ENCODE results near the gene SH3RF3.

SH3RF3 gene

DNA sequence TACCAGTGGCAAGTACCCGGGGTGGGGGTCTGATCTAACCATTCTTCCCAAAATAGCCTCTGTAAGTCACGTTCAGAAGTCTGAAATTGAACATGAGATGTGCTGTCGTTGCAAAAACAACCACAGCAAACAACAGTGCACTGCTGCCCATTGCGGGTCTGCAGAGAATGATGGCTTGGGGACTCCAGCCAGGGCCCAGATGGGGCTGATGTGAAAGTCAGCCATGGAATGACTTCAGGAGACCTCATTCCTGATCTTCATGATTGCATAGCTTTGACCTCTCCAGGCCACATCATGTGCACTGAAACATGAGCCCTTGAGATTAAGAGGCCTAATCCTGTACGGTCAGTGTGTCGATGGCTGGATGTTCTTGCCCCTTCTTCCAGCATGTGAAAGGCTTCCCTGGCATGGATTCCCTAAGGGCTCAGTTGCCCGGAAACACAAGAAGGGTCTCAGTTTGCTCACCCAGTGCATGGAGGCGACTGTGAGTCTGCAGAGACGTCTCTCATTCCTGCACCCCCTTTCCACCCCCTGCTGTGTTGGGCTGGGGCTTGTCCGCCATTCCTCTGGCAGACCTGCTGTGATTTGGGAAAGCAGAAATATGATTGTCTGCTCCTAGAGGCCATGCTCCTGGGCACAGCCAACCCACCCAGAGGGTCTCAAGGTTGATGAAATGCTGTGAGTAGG is 293.2 kb downstream of the SH3RF3 start:
- ATAC-seq = no peak
- TF ChIP-seq, protein P1, sequence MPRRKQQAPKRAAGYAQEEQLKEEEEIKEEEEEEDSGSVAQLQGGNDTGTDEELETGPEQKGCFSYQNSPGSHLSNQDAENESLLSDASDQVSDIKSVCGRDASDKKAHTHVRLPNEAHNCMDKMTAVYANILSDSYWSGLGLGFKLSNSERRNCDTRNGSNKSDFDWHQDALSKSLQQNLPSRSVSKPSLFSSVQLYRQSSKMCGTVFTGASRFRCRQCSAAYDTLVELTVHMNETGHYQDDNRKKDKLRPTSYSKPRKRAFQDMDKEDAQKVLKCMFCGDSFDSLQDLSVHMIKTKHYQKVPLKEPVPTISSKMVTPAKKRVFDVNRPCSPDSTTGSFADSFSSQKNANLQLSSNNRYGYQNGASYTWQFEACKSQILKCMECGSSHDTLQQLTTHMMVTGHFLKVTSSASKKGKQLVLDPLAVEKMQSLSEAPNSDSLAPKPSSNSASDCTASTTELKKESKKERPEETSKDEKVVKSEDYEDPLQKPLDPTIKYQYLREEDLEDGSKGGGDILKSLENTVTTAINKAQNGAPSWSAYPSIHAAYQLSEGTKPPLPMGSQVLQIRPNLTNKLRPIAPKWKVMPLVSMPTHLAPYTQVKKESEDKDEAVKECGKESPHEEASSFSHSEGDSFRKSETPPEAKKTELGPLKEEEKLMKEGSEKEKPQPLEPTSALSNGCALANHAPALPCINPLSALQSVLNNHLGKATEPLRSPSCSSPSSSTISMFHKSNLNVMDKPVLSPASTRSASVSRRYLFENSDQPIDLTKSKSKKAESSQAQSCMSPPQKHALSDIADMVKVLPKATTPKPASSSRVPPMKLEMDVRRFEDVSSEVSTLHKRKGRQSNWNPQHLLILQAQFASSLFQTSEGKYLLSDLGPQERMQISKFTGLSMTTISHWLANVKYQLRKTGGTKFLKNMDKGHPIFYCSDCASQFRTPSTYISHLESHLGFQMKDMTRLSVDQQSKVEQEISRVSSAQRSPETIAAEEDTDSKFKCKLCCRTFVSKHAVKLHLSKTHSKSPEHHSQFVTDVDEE (CRISPR knock-in tag; IDR thresholded peaks at IDR 0.05) = no peak
- TF ChIP-seq, protein P2, sequence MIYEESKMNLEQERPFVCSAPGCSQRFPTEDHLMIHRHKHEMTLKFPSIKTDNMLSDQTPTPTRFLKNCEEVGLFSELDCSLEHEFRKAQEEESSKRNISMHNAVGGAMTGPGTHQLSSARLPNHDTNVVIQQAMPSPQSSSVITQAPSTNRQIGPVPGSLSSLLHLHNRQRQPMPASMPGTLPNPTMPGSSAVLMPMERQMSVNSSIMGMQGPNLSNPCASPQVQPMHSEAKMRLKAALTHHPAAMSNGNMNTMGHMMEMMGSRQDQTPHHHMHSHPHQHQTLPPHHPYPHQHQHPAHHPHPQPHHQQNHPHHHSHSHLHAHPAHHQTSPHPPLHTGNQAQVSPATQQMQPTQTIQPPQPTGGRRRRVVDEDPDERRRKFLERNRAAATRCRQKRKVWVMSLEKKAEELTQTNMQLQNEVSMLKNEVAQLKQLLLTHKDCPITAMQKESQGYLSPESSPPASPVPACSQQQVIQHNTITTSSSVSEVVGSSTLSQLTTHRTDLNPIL (CRISPR knock-in tag; IDR thresholded peaks at IDR 0.05; ENCODE audit: low read depth) = no peak
- TF ChIP-seq ZNF70 (CRISPR knock-in tag; IDR thresholded peaks at IDR 0.05) (no peak), ZC3H10 (CRISPR knock-in tag; IDR thresholded peaks at IDR 0.05) (no peak), ZFP3 (CRISPR knock-in tag; IDR thresholded peaks at IDR 0.05) (no peak), SNAI2 (CRISPR knock-in tag; IDR thresholded peaks at IDR 0.05) (no peak), OSR1 (CRISPR knock-in tag; IDR thresholded peaks at IDR 0.05) (no peak), GLIS3 (CRISPR knock-in tag; IDR thresholded peaks at IDR 0.05) (no peak), ZFP30 (CRISPR knock-in tag; IDR thresholded peaks at IDR 0.05) (no peak), ESRRG (CRISPR knock-in tag; IDR thresholded peaks at IDR 0.05) (no peak), RARB (CRISPR knock-in tag; IDR thresholded peaks at IDR 0.05) (no peak), ISL1 (CRISPR knock-in tag; IDR thresholded peaks at IDR 0.05) (no peak), CSDC2 (CRISPR knock-in tag; IDR thresholded peaks at IDR 0.05) (no peak), TCF4 (CRISPR knock-in tag; IDR thresholded peaks at IDR 0.05; ENCODE audit: borderline replicate concordance) (no peak), PPARA (CRISPR knock-in tag; IDR thresholded peaks at IDR 0.05; ENCODE audit: borderline replicate concordance) (no peak), TOX (CRISPR knock-in tag; IDR thresholded peaks at IDR 0.05; ENCODE audit: borderline replicate concordance) (no peak), ZNF8 (CRISPR knock-in tag; IDR thresholded peaks at IDR 0.05) (no peak)
- TF ChIP-seq, protein P3, sequence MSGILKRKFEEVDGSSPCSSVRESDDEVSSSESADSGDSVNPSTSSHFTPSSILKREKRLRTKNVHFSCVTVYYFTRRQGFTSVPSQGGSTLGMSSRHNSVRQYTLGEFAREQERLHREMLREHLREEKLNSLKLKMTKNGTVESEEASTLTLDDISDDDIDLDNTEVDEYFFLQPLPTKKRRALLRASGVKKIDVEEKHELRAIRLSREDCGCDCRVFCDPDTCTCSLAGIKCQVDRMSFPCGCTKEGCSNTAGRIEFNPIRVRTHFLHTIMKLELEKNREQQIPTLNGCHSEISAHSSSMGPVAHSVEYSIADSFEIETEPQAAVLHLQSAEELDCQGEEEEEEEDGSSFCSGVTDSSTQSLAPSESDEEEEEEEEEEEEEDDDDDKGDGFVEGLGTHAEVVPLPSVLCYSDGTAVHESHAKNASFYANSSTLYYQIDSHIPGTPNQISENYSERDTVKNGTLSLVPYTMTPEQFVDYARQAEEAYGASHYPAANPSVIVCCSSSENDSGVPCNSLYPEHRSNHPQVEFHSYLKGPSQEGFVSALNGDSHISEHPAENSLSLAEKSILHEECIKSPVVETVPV (CRISPR knock-in tag; IDR thresholded peaks at IDR 0.05) = no peak
- TF ChIP-seq, protein P4, sequence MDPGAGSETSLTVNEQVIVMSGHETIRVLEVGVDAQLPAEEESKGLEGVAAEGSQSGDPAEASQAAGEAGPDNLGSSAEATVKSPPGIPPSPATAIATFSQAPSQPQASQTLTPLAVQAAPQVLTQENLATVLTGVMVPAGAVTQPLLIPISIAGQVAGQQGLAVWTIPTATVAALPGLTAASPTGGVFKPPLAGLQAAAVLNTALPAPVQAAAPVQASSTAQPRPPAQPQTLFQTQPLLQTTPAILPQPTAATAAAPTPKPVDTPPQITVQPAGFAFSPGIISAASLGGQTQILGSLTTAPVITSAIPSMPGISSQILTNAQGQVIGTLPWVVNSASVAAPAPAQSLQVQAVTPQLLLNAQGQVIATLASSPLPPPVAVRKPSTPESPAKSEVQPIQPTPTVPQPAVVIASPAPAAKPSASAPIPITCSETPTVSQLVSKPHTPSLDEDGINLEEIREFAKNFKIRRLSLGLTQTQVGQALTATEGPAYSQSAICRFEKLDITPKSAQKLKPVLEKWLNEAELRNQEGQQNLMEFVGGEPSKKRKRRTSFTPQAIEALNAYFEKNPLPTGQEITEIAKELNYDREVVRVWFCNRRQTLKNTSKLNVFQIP (CRISPR knock-in tag; IDR thresholded peaks at IDR 0.05; ENCODE audit: borderline replicate concordance, low read depth) = no peak

DNA sequence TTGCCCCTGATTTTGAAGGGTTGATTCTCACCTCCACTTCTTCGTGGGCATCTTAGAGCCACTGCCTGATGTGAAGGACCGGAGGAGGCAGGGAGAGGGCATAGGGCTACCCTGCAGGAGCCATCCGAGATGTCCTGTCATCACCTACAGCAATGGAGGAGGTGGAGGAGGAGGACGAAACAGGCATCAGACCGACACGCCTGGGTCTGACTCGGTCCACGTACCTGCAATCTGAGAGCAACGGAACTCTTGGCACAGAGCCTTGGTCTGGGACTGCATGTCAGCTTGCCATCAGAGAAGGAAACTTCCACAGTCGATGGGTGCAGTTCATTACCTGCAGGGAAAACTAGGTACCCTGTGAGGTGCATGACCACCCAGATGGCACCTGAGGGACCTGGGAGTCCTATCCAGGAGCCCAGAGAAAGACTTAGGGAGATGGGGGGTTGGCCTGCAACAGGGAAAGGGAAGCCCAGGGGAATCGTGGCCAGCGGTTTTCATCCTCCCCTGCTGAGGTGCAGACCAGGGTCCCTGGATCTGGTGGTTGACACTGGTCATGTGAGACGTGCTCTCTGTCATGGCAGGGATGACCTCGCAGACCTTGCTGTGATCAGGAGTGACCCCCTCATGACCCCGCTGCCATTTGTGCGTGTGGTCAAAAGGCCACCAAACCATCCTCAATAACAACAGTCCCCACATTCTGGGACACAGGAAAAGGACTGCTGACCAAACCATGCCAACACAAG is 293.9 kb downstream of the SH3RF3 start:
- no peak for ATAC-seq
- no peak for TF ChIP-seq RARB (CRISPR knock-in tag; IDR thresholded peaks at IDR 0.05)
- TF ChIP-seq, protein P3 (CRISPR knock-in tag; IDR thresholded peaks at IDR 0.05) = no peak
- TF ChIP-seq ESRRG (CRISPR knock-in tag; IDR thresholded peaks at IDR 0.05) = no peak
- TF ChIP-seq, protein P5, sequence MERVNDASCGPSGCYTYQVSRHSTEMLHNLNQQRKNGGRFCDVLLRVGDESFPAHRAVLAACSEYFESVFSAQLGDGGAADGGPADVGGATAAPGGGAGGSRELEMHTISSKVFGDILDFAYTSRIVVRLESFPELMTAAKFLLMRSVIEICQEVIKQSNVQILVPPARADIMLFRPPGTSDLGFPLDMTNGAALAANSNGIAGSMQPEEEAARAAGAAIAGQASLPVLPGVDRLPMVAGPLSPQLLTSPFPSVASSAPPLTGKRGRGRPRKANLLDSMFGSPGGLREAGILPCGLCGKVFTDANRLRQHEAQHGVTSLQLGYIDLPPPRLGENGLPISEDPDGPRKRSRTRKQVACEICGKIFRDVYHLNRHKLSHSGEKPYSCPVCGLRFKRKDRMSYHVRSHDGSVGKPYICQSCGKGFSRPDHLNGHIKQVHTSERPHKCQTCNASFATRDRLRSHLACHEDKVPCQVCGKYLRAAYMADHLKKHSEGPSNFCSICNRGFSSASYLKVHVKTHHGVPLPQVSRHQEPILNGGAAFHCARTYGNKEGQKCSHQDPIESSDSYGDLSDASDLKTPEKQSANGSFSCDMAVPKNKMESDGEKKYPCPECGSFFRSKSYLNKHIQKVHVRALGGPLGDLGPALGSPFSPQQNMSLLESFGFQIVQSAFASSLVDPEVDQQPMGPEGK (CRISPR knock-in tag; IDR thresholded peaks at IDR 0.05; ENCODE audit: borderline replicate concordance) = no peak
- TF ChIP-seq ZNF565 (CRISPR knock-in tag; conservative IDR thresholded peaks at IDR 0.05; ENCODE audit: low read depth) = no peak
- TF ChIP-seq, protein P1 (CRISPR knock-in tag; IDR thresholded peaks at IDR 0.05) = no peak
- no peak for TF ChIP-seq BACH2 (CRISPR knock-in tag; IDR thresholded peaks at IDR 0.05; ENCODE audit: borderline replicate concordance)
- TF ChIP-seq ZFP3 (CRISPR knock-in tag; IDR thresholded peaks at IDR 0.05) = no peak

Data from SK-N-SH treated with all-trans-retinoic acid at 6 μM for 48 hours (cell line).